Fibroblast of lung (primary cell): ENCODE measurements around the gene UTF1. TPM values are rescaled to one million over a fixed set of nuclear protein-coding genes. Genes with fewer than 3 reads are reported as not detected.

Experiments
- DNase-seq, 2 donors: peaks; one replicate each; pipeline versions ENCODE4 v3.0.0 to v3.0.0-alpha.2; 2010; ENCODE audit warnings: low read depth in 2 of 2
- H2AFZ ChIP-seq: 2 replicates; pipeline ENCODE4 v1.5.1; 2012; ENCODE audit warnings: low read length, control low read depth, inconsistent platforms
- H3K27ac ChIP-seq: 2 replicates; pipeline ENCODE4 v1.5.1; 2011; ENCODE audit warnings: low read length, control low read depth; ENCODE audit not compliant: insufficient read depth
- H3K27me3 ChIP-seq: 2 replicates; pipeline ENCODE4 v1.5.1; 2011; ENCODE audit warnings: mild to moderate bottlenecking, low read length; ENCODE audit not compliant: control insufficient read depth, insufficient read depth
- H3K36me3 ChIP-seq: 2 replicates; pipeline ENCODE4 v1.5.1; 2011; ENCODE audit warnings: low read length; ENCODE audit not compliant: control insufficient read depth, insufficient read depth
- H3K4me1 ChIP-seq: 2 replicates; pipeline ENCODE4 v1.5.1; 2011; ENCODE audit warnings: low read length; ENCODE audit not compliant: control insufficient read depth, insufficient read depth; ENCODE audit errors: extremely low read depth
- H3K4me2 ChIP-seq: 2 replicates; pipeline ENCODE4 v1.5.1; 2011; ENCODE audit warnings: low read length, control low read depth; ENCODE audit not compliant: insufficient read depth; ENCODE audit errors: extremely low read depth
- H3K4me3 ChIP-seq, 4 experiments: fragments of 200-600 bp in 1 of 4; sonication (generic) in 1 of 4; replicated peaks in 1 of 4; 2 replicates each; pipeline ENCODE4 v1.5.1; 2011 to 2016; ENCODE audit warnings: low read length in 4 of 4, low read depth in 3 of 4, mild to moderate bottlenecking in 3 of 4, control low read depth in 2 of 4, inconsistent platforms in 1 of 4, mixed read lengths in 1 of 4; ENCODE audit not compliant: insufficient read depth in 1 of 4; ENCODE audit errors: control extremely low read depth in 1 of 4
- H3K79me2 ChIP-seq: 2 replicates; pipeline ENCODE4 v1.5.1; 2012; ENCODE audit warnings: mild to moderate bottlenecking, low read length, inconsistent platforms; ENCODE audit not compliant: control insufficient read depth, insufficient read depth
- H3K9ac ChIP-seq: 2 replicates; pipeline ENCODE4 v1.5.1; 2011; ENCODE audit warnings: mild to moderate bottlenecking, low read length, control low read depth; ENCODE audit not compliant: insufficient read depth
- H3K9me3 ChIP-seq: 2 replicates; pipeline ENCODE4 v1.5.1; 2012; ENCODE audit warnings: low read depth, low read length; ENCODE audit not compliant: control insufficient read depth, insufficient read depth
- H4K20me1 ChIP-seq: 2 replicates; pipeline ENCODE4 v1.5.1; 2011; ENCODE audit warnings: low read length; ENCODE audit not compliant: control insufficient read depth, insufficient read depth; ENCODE audit errors: extremely low read depth
- EZH2 ChIP-seq: IDR thresholded peaks from 2 replicates; pipeline ENCODE4 v1.5.1; 2012; ENCODE audit warnings: low read length, control low read depth, mild to moderate bottlenecking; ENCODE audit errors: missing control alignments
- polyA plus RNA-seq, 2 donors: library from polyadenylated mRNA; depleted of rRNA in 1 of 2; stranded (reverse) in 1 of 2; unstranded in 1 of 2; fragments of >200 nt; gene quantifications; 2 replicates each; pipeline ENCODE4 v1.2.1, GENCODE V29; 2011 to 2012; ENCODE audit warnings: missing spikeins in 1 of 2
- total RNA-seq: library from RNA; depleted of rRNA; stranded (reverse); fragments of >200 nt; gene quantifications from 2 replicates; pipeline ENCODE4 v1.2.1, GENCODE V29; 2014
- TF ChIP-seq, protein P1 (sequence below), 2 donors: IDR thresholded peaks in 1 of 2; conservative IDR thresholded peaks in 1 of 2; 1 replicate in 1 of 2; 2 replicates in 1 of 2; pipeline ENCODE4 v1.5.1; 2011 to 2012; ENCODE audit warnings: low read length in 2 of 2, control low read depth in 1 of 2, inconsistent platforms in 1 of 2, low read depth in 1 of 2, mild to moderate bottlenecking in 1 of 2

Gene UTF1
- total and polyA plus RNA-seq, 2 donors (not counting 1 experiment from before 2014, with no cell fraction given): not detected

DNA sequence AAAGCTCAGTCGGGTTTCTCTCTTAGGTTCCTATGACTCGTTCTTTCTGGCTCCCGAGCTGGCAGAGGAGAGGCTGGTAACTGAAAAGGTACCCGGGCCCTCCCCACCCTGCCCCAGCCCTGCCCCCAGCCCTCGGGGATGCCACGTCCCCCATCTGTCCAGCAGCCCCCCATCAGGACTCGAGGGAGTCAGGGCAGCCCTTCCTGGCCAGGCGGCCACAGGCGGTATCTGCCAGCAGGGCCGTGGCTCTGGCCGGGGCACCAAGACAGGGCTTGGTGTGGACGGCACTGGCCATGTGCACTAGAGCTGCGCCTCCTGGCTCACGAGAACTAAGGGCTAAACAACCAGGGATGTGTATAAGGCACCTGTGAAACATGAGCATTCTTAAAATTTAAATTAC, 40.3 kb upstream of the UTF1 start:
- Histone ChIP-seq H3K36me3 (no peaks in the 10 kb centered on the region), H3K9ac (no peak overlapping the region), H3K27ac (no peak overlapping the region), H3K4me1 (no peaks in the 10 kb centered on the region), H3K9me3 (no peaks in the 10 kb centered on the region), H3K4me2 (no peak overlapping the region), H2AFZ (no peak overlapping the region), H3K27me3 (no peaks in the 10 kb centered on the region), H3K79me2 (no peaks in the 10 kb centered on the region), H3K4me3 (no peak overlapping the region), H4K20me1 (no peaks in the 10 kb centered on the region)
- no peak for DNase-seq
- TF ChIP-seq EZH2: no peak
- TF ChIP-seq, protein P1, sequence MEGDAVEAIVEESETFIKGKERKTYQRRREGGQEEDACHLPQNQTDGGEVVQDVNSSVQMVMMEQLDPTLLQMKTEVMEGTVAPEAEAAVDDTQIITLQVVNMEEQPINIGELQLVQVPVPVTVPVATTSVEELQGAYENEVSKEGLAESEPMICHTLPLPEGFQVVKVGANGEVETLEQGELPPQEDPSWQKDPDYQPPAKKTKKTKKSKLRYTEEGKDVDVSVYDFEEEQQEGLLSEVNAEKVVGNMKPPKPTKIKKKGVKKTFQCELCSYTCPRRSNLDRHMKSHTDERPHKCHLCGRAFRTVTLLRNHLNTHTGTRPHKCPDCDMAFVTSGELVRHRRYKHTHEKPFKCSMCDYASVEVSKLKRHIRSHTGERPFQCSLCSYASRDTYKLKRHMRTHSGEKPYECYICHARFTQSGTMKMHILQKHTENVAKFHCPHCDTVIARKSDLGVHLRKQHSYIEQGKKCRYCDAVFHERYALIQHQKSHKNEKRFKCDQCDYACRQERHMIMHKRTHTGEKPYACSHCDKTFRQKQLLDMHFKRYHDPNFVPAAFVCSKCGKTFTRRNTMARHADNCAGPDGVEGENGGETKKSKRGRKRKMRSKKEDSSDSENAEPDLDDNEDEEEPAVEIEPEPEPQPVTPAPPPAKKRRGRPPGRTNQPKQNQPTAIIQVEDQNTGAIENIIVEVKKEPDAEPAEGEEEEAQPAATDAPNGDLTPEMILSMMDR (conservative IDR thresholded peaks at IDR 0.05 in 1 of 2, IDR thresholded peaks at IDR 0.05 in 1 of 2; ENCODE audit: low read depth in 1 of 2, low read length in 2 of 2): no peak

DNA sequence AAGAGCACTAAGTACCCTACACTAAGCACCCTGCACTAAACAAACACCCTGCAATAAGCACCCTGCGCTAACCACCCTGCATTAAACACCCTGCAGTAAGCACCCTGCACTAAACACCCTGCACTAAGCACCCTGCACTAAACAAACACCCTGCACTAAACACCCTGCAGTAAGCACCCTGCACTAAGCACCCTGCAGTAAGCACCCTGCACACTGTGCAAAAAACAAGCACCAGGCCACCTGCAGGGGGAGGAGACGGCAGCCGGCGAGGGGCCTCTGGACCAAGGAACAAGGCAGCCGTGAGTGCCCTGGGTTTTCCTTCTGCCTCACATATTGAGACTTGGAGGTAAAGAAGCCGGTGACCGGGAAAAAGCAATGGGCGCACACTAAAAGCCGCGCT, 39.8 kb upstream of the UTF1 start:
- H3K36me3 ChIP-seq: no peaks in the 10 kb centered on the region
- H3K4me2 ChIP-seq: no peak overlapping the region
- no peak overlapping the region for H2AFZ ChIP-seq
- H3K4me1 ChIP-seq: no peaks in the 10 kb centered on the region
- H4K20me1 ChIP-seq: no peaks in the 10 kb centered on the region
- no peak overlapping the region for H3K4me3 ChIP-seq
- no peaks in the 10 kb centered on the region for H3K27me3 ChIP-seq
- H3K9ac ChIP-seq: no peak overlapping the region
- H3K27ac ChIP-seq: no peak overlapping the region
- no peaks in the 10 kb centered on the region for H3K9me3 ChIP-seq
- H3K79me2 ChIP-seq: no peaks in the 10 kb centered on the region
- DNase-seq: no peak
- TF ChIP-seq EZH2: no peak
- TF ChIP-seq, protein P1 (conservative IDR thresholded peaks at IDR 0.05 in 1 of 2, IDR thresholded peaks at IDR 0.05 in 1 of 2; ENCODE audit: low read depth in 1 of 2, low read length in 2 of 2): no peak

DNA sequence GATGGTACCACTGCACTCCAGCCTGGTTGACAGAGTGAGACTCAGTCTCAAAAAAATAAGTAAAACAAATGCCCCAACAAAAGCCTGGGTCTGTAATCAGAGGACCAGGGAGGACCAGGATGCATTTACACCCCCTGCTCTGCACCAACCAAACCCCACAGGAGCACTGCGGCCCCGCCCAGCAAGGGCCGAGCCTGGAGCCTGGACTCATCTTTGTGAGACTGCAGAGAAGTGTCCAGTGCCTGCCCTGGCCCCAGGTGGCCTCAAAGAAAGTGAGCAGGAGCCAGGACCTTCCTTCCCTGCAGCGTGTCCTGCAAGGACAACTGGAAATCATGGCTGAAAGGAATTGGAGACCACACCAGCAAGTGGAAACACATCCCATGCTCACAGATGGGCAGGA, 38.4 kb upstream of the UTF1 start:
- H3K27me3 ChIP-seq: no peaks in the 10 kb centered on the region
- no peaks in the 10 kb centered on the region for H4K20me1 ChIP-seq
- no peaks in the 10 kb centered on the region for H3K9me3 ChIP-seq
- no peak for TF ChIP-seq EZH2
- TF ChIP-seq, protein P1 (conservative IDR thresholded peaks at IDR 0.05 in 1 of 2, IDR thresholded peaks at IDR 0.05 in 1 of 2; ENCODE audit: low read depth in 1 of 2, low read length in 2 of 2): no peak
- DNase-seq: no peak
- no peaks in the 10 kb centered on the region for H3K36me3 ChIP-seq
- no peaks in the 10 kb centered on the region for H3K79me2 ChIP-seq
- no peak overlapping the region for H2AFZ ChIP-seq
- no peak overlapping the region for H3K9ac ChIP-seq
- no peak overlapping the region for H3K4me2 ChIP-seq
- no peak overlapping the region for H3K27ac ChIP-seq
- H3K4me3 ChIP-seq: no peak overlapping the region
- no peaks in the 10 kb centered on the region for H3K4me1 ChIP-seq
